SK-N-SH (cell line): ENCODE results near the gene MRPL51. TPM values are rescaled to one million over a fixed set of nuclear protein-coding genes. Genes with fewer than 3 reads are reported as not detected.
"Not testable (repeated sequence)": the region's sequence is repeated elsewhere in the genome, so short reads cannot be mapped to it uniquely, and the experiment has no call there.

Experiments
- CTCF ChIA-PET: fragments of 300-600, 350-600 bp; formaldehyde crosslinking; extraction: SDS; loops from one replicate; lab custom pipeline; 2021; lab: Yijun Ruan, JAX
- POLR2A ChIA-PET: fragments of 350-600 bp; sonication (Branson Sonifier 250); formaldehyde crosslinking; extraction: SDS; loops from one replicate; lab custom pipeline; 2020; ENCODE audit warnings: antibody characterized with exemption, inconsistent platforms; lab: Yijun Ruan, JAX
- DNase-seq: peaks from one replicate; pipeline ENCODE4 v3.0.0; 2012
- H2AFZ ChIP-seq: fragments of 200-600 bp; sonication (generic); 2 replicates; pipeline ENCODE4 v1.8.1; 2016; ENCODE audit warnings: antibody characterized with exemption, mild to moderate bottlenecking, low read depth
- H3F3A ChIP-seq: fragments of 200-600 bp; sonication (generic); replicated peaks from 2 replicates; pipeline ENCODE3; 2016; ENCODE audit warnings: antibody characterized with exemption, mild to moderate bottlenecking; ENCODE audit not compliant: insufficient read depth
- H3K27ac ChIP-seq, 2 experiments: fragments of 200-500 bp in 1 of 2; fragments of 200-600 bp in 1 of 2; sonication (Bioruptor generic) in 1 of 2; sonication (generic), shearing (Covaris generic) in 1 of 2; 2 replicates each; pipeline versions ENCODE4 v1.5.1 to v1.6.1; 2014 to 2016; ENCODE audit warnings: low read depth in 2 of 2, inconsistent platforms in 1 of 2, low read length in 1 of 2, mild to moderate bottlenecking in 1 of 2, mixed read lengths in 1 of 2
- H3K27me3 ChIP-seq: fragments of 200-600 bp; sonication (generic), shearing (Covaris generic); 2 replicates; pipeline ENCODE4 v1.6.1; 2016; ENCODE audit warnings: mixed run types; ENCODE audit not compliant: insufficient read depth
- H3K36me3 ChIP-seq, 2 experiments: fragments of 200-500 bp in 1 of 2; fragments of 200-600 bp in 1 of 2; sonication (Bioruptor generic) in 1 of 2; sonication (generic) in 1 of 2; replicated peaks in 1 of 2; 2 replicates each; pipeline versions ENCODE3 to v1.5.1; 2014 to 2016; ENCODE audit warnings: low read length in 1 of 2, mild to moderate bottlenecking in 1 of 2; ENCODE audit not compliant: insufficient read depth in 2 of 2, control insufficient read depth in 1 of 2
- H3K4me1 ChIP-seq, 2 experiments: fragments of 200-500 bp in 1 of 2; fragments of 200-600 bp in 1 of 2; sonication (Bioruptor generic) in 1 of 2; sonication (generic), shearing (Covaris generic) in 1 of 2; 2 replicates each; pipeline versions ENCODE4 v1.5.1 to v1.6.1; 2014 to 2016; ENCODE audit warnings: low read depth in 1 of 2, low read length in 1 of 2, mixed run types in 1 of 2; ENCODE audit not compliant: insufficient read depth in 2 of 2, control insufficient read depth in 1 of 2
- H3K4me2 ChIP-seq: fragments of 200-600 bp; sonication (generic), shearing (Covaris generic); 2 replicates; pipeline ENCODE4 v1.6.1; 2017; ENCODE audit warnings: mixed run types
- H3K4me3 ChIP-seq, 2 experiments: fragments of 200-500 bp in 1 of 2; fragments of 200-600 bp in 1 of 2; sonication (Bioruptor generic) in 1 of 2; sonication (generic), shearing (Covaris generic) in 1 of 2; 2 replicates each; pipeline versions ENCODE4 v1.5.1 to v1.8.1; 2014 to 2016; ENCODE audit warnings: low read depth in 2 of 2, inconsistent platforms in 1 of 2, low read length in 1 of 2, mild to moderate bottlenecking in 1 of 2, mixed read lengths in 1 of 2, moderate library complexity in 1 of 2
- H3K79me2 ChIP-seq: fragments of 200-600 bp; sonication (generic); 2 replicates; pipeline ENCODE4 v1.8.1; 2017; ENCODE audit warnings: mild to moderate bottlenecking; ENCODE audit not compliant: insufficient read depth
- H3K9ac ChIP-seq: fragments of 200-600 bp; sonication (generic); 2 replicates; pipeline ENCODE4 v1.6.1; 2017; ENCODE audit warnings: mixed run types
- H3K9me2 ChIP-seq: fragments of 200-600 bp; sonication (generic); 2 replicates; pipeline ENCODE4 v1.6.1; 2017; ENCODE audit warnings: mixed run types
- H3K9me3 ChIP-seq: fragments of 200-600 bp; sonication (generic); 2 replicates; pipeline ENCODE4 v1.6.1; 2017; ENCODE audit warnings: mixed run types, mild to moderate bottlenecking, moderate library complexity
- H4K20me1 ChIP-seq: fragments of 200-600 bp; sonication (generic); 2 replicates; pipeline ENCODE4 v1.6.1; 2017; ENCODE audit warnings: mild to moderate bottlenecking, mixed run types; ENCODE audit not compliant: insufficient read depth
- CHD2 ChIP-seq: fragments of 150-350 bp; IDR thresholded peaks from 2 replicates; pipeline ENCODE4 v1.6.1; 2018; ENCODE audit warnings: low read length; ENCODE audit not compliant: partially characterized antibody
- EZH2phosphoT487 ChIP-seq: fragments of 200-600 bp; sonication (generic); IDR thresholded peaks from 2 replicates; pipeline ENCODE4 v1.6.1; 2017; ENCODE audit warnings: low read depth, mixed run types, mild to moderate bottlenecking, antibody characterized with exemption, moderate library complexity, borderline replicate concordance
- FOSL2 ChIP-seq: IDR thresholded peaks from 2 replicates; pipeline ENCODE4 v1.4.0; 2012; ENCODE audit warnings: low read depth, mild to moderate bottlenecking, moderate library complexity, borderline replicate concordance
- GABPA ChIP-seq: IDR thresholded peaks from 2 replicates; pipeline ENCODE4 v1.4.0; 2012; ENCODE audit warnings: low read depth, mild to moderate bottlenecking
- GATA2 ChIP-seq: sonication (generic); formaldehyde crosslinking; IDR thresholded peaks from 2 replicates; pipeline ENCODE4 v1.5.0; 2020; ENCODE audit warnings: mild to moderate bottlenecking, missing genetic modification reagents
- MXI1 ChIP-seq: IDR thresholded peaks from 2 replicates; pipeline ENCODE4 v1.6.1; 2012; ENCODE audit warnings: mild to moderate bottlenecking, low read depth, low read length, improper control_type of control experiment
- NFIC ChIP-seq: IDR thresholded peaks from 2 replicates; pipeline ENCODE4 v1.4.0; 2012; ENCODE audit warnings: borderline replicate concordance
- NRF1 ChIP-seq: IDR thresholded peaks from 2 replicates; pipeline ENCODE4 v1.6.1; 2012; ENCODE audit warnings: low read depth, mild to moderate bottlenecking, low read length
- RAD21 ChIP-seq: IDR thresholded peaks from 2 replicates; pipeline ENCODE4 v1.6.1; 2012; ENCODE audit warnings: mild to moderate bottlenecking, low read length
- TEAD4 ChIP-seq: IDR thresholded peaks from 2 replicates; pipeline ENCODE4 v1.4.0; 2012; ENCODE audit warnings: mild to moderate bottlenecking, borderline replicate concordance; ENCODE audit not compliant: insufficient read depth
- YY1 ChIP-seq: IDR thresholded peaks from 2 replicates; pipeline ENCODE4 v1.4.0; 2012; ENCODE audit warnings: low read depth, mild to moderate bottlenecking
- WGBS: methylation state at CpG from one replicate; pipeline ENCODE4 v1.1.6; 2017; ENCODE audit warnings: low lambda C conversion rate; 5-methylcytosine and 5-hydroxymethylcytosine counted together
- polyA plus RNA-seq, 3 experiments: library from polyadenylated mRNA; depleted of rRNA; stranded (reverse); fragments of >200 nt; gene quantifications; 2 replicates each; pipeline ENCODE4 v1.2.3, GENCODE V29; 2012
- TF ChIP-seq, protein P1 (sequence below): IDR thresholded peaks from 2 replicates; pipeline ENCODE4 v1.4.0; 2012; ENCODE audit warnings: low read depth, borderline replicate concordance
- TF ChIP-seq, protein P2 (sequence below): IDR thresholded peaks from 2 replicates; pipeline ENCODE4; 2012
- TF ChIP-seq, protein P3 (sequence below): fragments of 150-350 bp; IDR thresholded peaks from 2 replicates; pipeline ENCODE4 v1.6.1; 2016; ENCODE audit warnings: mild to moderate bottlenecking, low read depth, low read length
- TF ChIP-seq, protein P4 (sequence below): IDR thresholded peaks from 2 replicates; pipeline ENCODE4 v1.6.1; 2012; ENCODE audit warnings: mild to moderate bottlenecking, low read depth, low read length, moderate library complexity

MRPL51 gene
- polyA plus RNA-seq, 1 of the 3 experiments (the other 2 are of a cell fraction), result 189 TPM

DNA sequence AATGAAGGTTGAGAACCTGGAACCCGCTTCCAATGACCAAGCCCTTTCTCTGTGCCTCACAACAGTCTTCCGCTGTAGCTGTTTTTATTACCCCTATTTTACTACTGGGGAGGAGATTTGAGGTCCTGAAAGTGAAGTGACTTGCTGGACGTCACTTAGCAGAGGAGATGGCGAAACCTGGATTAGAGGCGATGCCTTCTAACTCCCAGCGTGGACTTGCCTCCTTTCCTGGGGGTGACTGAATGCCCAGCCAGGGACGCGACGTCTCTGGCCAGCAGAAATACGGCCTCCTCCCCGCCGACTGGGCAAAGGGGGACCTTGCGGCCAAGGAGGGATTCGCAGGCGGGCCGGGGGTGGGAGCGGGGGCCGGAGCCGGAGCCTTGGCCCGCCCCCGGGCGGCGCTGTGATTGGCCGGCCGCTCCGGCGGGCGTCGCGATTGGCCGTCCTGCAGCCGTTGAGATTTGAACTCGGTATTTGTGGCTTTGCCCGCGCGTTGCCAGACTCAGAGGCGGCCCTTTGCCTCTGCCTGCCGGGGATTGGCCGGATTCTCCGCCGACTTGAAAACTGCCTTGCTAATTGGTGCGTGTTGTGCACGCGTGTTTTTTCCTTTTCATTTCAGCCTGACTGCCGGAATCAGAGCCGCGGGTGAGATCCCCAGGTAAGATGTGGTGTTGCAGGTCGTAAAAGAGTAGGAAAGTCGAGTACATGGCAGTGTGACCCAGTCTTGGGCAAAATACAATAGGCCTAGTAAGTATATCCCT is 615 bp upstream of the MRPL51 start, which contains the start of gene NCAPD2 (continued):
- TF ChIP-seq MXI1 (peak; percentile 99), EZH2phosphoT487 (no peak), NFIC (no peak), TEAD4 (no peak), GATA2 (no peak), CHD2 (no peak), RAD21 (no peak), FOSL2 (no peak), NRF1 (no peak), YY1 (no peak), GABPA (no peak; the same call in 1 of the 2 replicates)
- TF ChIP-seq, protein P1, sequence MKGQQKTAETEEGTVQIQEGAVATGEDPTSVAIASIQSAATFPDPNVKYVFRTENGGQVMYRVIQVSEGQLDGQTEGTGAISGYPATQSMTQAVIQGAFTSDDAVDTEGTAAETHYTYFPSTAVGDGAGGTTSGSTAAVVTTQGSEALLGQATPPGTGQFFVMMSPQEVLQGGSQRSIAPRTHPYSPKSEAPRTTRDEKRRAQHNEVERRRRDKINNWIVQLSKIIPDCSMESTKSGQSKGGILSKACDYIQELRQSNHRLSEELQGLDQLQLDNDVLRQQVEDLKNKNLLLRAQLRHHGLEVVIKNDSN, result 0 out of 2 replicates have a peak, but pooled peaks have one; percentile 5
- TF ChIP-seq, protein P2, sequence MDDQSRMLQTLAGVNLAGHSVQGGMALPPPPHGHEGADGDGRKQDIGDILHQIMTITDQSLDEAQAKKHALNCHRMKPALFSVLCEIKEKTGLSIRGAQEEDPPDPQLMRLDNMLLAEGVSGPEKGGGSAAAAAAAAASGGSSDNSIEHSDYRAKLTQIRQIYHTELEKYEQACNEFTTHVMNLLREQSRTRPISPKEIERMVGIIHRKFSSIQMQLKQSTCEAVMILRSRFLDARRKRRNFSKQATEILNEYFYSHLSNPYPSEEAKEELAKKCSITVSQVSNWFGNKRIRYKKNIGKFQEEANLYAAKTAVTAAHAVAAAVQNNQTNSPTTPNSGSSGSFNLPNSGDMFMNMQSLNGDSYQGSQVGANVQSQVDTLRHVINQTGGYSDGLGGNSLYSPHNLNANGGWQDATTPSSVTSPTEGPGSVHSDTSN, result peak; percentile 50
- TF ChIP-seq, protein P3, sequence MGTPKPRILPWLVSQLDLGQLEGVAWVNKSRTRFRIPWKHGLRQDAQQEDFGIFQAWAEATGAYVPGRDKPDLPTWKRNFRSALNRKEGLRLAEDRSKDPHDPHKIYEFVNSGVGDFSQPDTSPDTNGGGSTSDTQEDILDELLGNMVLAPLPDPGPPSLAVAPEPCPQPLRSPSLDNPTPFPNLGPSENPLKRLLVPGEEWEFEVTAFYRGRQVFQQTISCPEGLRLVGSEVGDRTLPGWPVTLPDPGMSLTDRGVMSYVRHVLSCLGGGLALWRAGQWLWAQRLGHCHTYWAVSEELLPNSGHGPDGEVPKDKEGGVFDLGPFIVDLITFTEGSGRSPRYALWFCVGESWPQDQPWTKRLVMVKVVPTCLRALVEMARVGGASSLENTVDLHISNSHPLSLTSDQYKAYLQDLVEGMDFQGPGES, result no peak; the same call in 1 of the 2 replicates
- TF ChIP-seq, protein P4, sequence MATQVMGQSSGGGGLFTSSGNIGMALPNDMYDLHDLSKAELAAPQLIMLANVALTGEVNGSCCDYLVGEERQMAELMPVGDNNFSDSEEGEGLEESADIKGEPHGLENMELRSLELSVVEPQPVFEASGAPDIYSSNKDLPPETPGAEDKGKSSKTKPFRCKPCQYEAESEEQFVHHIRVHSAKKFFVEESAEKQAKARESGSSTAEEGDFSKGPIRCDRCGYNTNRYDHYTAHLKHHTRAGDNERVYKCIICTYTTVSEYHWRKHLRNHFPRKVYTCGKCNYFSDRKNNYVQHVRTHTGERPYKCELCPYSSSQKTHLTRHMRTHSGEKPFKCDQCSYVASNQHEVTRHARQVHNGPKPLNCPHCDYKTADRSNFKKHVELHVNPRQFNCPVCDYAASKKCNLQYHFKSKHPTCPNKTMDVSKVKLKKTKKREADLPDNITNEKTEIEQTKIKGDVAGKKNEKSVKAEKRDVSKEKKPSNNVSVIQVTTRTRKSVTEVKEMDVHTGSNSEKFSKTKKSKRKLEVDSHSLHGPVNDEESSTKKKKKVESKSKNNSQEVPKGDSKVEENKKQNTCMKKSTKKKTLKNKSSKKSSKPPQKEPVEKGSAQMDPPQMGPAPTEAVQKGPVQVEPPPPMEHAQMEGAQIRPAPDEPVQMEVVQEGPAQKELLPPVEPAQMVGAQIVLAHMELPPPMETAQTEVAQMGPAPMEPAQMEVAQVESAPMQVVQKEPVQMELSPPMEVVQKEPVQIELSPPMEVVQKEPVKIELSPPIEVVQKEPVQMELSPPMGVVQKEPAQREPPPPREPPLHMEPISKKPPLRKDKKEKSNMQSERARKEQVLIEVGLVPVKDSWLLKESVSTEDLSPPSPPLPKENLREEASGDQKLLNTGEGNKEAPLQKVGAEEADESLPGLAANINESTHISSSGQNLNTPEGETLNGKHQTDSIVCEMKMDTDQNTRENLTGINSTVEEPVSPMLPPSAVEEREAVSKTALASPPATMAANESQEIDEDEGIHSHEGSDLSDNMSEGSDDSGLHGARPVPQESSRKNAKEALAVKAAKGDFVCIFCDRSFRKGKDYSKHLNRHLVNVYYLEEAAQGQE, result 0 out of 2 replicates have a peak, but pooled peaks have one; percentile 29

DNA sequence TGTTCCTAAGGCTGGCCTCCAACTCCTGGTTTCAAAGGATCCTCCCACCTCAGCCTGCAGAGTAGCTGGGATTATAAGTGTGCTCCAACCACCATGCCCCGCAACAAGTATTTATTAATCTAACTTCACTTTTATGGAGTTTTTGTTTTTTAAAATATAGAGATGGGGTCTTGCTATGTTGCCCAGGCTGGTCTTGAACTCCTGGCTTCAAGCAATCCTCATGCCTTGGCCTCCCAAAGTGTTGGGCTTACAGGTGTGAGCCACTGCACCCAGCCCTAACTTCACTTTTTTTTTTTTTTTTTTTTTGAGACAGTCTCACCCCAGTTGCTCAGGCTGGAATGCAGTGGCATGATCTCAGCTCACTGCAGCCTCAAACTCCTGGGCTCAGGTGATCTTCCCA is 2.4 kb downstream of the MRPL51 start:
- H3K9me2 ChIP-seq, H3K4me2 ChIP-seq, H2AFZ ChIP-seq, H3K9ac ChIP-seq, H3K27ac ChIP-seq, H4K20me1 ChIP-seq, H3F3A ChIP-seq, H3K9me3 ChIP-seq, DNase-seq, H3K4me3 ChIP-seq, H3K27me3 ChIP-seq: not testable (repeated sequence)
- peaks cover 8 to 13% of the 10 kb centered on the region in 2 experiments for H3K36me3 ChIP-seq
- POLR2A ChIA-PET, result interaction anchor here (1.2 kb wide), 1 partner anchor 44 kb away, joined by 3 read pairs; the partner anchor contains the start of gene GAPDH
- CTCF ChIA-PET, result interaction anchor here (0.8 to 1.0 kb wide), 2 partner anchors 26 to 48 kb away, joined by 3 read pairs; no protein-coding TSS in a partner anchor
- peaks cover 28% of the 10 kb centered on the region for H3K79me2 ChIP-seq
- WGBS, result 90% methylated on average over 1 of the region's 1 CpG
- peaks cover 9 to 13% of the 10 kb centered on the region in 2 experiments; a peak in 3 of 4 replicates for H3K4me1 ChIP-seq
